ENCODE results near the gene SUSD6.

Gene SUSD6

DNA sequence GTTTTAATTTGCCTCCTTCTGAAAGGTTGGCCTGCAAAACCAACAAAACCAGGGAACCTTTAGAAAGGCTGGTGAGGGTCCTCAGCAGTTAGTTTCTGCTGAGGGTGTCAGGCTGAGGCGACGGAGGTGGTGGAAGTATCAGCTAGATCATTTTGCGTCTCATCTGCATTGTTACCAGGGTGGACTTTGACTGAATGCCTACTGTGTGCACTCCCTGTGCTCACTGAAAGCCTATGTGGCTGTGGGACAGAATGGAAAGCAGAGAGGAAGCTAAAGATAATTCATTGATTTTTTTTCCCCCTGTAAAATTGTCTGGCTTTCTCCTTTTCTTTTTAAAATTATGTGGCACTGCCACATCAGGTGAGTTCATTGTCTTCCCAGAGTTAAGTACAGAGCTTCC lies 87.2 kb downstream of the SUSD6 start:
- DNase-seq, result no peak

- peak in 1 of 2 experiments; percentile 56 for DNase-seq
Observed at GRCh38 chr14:69699243-69699642, 87.8 kb downstream of the SUSD6 start.

DNA sequence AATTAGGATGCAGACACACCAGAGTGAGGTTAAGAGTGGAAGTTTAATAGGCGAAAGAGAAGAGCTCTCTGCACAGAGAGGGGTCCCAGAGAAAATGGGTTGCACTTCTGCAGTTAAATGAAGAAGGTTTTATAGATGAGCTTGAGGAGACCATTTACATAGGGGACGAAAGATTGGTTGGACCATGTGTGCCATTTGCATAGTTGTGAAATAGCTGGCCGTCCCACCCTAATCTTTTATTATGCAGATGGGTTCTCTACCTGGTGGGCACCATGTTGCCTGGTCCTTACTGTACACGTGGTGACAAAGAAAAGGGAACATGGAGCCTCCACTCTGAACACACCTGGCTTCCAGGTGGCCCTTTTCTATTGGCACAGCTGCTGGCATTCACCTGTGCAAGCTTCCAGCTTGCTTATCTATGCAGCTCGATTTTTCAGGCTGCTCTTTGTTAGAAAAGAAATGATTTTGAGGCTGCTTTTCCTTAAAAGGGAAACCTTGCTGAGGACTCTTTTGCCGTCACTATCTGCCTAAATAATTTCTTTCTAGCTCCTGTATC lies 88.4 kb downstream of the SUSD6 start:
- DNase-seq, result no peak

GRCh38 chr14:69700575-69700974 lies 89.2 kb downstream of the SUSD6 start:
- no peak for DNase-seq

DNA sequence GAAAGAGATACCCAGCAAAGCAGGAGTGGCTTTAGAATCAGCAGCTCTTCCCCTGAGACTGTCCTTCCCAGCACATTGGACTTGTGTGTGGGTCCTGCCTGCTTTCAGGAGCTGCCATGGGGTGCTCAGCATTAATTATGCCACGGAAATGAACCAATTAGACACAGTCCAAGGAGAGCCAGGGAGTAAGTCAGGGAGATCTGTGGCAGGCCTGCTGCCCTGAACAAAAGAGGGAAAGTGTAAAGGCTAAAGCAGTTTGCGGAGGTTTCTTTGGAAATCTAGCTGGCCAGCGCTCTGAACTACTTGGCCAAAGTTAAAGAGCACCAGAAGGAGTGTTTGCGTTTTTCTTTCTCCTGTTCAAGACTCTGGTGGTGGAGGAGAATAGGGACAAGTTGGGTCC lies 89.9 kb downstream of the SUSD6 start:
- no peak for DNase-seq

DNA sequence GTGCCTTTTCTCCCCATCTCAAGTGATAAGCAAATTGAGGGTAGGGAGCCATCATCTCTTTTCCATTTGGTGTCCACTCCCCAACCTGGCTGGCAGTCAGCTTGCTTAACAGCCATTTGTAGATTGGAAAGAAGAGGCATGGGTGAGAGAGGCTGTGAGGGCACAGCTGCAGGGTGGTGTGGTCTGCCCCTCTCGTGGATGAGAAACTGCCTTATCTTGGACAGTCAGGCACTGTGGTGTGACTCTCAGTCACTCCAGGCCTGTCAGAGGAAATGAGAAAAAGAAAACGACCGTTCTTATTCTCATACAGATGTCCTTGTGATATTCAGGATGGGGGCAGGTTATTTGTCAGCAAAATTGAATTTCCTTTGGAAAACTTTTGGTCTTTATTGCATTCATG lies 90.5 kb downstream of the SUSD6 start:
- DNase-seq, result no peak

DNA sequence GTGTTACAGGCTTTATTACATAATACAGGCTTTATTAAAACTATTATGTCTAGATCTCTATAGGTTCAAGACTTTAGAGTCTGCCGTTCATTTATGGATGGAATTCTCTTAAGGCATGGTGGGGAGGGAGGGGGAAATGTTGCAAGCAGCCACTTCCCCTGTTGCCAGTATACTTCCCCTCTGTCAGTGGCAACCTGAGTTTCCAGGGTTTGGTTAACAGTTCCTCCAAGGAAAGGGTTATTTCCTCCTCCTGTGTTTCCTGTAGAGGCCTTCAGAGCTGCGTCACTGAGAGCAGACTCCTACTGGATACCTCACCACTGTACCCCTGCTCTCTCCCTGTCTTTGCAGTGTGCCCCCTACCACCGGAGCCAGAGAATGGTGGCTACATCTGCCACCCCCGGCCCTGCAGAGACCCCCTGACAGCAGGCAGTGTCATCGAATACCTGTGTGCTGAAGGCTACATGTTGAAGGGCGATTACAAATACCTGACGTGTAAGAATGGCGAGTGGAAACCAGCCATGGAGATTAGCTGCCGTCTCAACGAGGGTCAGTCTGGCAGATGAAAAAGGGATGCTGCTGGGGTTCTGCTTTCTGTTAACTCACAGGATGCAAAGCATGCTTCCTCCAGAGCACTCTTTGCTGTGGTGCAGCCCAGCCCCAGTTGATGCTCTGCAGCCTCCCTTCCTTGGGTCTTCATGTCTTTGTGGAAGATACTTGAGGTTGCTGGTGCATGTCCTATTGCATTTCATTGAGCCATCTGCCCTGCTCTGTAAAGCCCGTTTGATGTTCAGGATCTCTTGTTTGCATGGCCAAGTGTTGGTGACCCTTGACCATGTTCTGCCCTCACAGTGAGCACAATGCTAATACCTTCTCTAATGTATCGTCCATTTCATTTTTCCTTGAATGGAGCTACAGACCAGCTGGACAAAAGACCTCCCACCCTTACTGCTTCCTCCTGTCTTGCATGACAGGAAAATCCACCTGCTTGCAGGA lies 91.9 kb downstream of the SUSD6 start:
- no peak for DNase-seq

DNA sequence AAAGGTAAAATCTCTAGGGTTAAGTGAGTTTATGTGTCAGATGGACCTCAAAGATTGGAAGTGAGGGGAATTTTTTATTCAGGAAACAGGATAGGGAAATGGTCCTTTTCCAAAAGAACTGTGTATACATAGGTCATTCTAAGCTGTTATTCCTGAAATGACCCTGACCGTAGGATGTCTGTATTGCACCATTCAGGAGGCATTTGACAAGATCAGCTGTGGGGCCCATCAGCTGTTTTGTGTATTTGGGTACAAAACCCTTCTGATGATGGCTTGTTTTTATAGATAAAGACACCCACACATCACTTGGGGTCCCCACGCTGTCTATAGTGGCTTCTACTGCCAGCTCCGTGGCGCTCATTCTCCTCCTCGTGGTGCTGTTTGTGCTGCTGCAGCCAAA lies 92.9 kb downstream of the SUSD6 start:
- DNase-seq, result no peak

GRCh38 chr14:69705706-69706105 lies 94.3 kb downstream of the SUSD6 start:
- no peak for DNase-seq

DNA sequence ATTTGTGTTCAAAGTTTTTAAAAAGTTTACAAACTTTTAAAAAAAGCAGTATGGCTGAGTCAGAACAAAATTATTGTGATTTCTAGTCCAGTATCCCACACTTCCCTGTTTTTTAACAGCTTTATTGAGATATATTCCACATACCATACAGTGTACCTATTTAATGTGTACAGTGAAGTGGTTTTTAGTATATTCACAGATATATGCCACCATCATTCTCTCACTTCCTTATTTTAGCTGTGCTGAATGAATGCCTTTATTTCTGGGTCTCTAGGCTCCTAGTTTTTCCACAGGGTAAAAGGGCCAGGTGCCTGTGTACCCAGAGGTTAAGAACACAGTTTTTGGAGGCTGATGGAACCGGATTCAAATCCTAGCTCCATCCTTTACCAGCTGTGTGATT lies 96.7 kb downstream of the SUSD6 start:
- DNase-seq, result no peak

DNA sequence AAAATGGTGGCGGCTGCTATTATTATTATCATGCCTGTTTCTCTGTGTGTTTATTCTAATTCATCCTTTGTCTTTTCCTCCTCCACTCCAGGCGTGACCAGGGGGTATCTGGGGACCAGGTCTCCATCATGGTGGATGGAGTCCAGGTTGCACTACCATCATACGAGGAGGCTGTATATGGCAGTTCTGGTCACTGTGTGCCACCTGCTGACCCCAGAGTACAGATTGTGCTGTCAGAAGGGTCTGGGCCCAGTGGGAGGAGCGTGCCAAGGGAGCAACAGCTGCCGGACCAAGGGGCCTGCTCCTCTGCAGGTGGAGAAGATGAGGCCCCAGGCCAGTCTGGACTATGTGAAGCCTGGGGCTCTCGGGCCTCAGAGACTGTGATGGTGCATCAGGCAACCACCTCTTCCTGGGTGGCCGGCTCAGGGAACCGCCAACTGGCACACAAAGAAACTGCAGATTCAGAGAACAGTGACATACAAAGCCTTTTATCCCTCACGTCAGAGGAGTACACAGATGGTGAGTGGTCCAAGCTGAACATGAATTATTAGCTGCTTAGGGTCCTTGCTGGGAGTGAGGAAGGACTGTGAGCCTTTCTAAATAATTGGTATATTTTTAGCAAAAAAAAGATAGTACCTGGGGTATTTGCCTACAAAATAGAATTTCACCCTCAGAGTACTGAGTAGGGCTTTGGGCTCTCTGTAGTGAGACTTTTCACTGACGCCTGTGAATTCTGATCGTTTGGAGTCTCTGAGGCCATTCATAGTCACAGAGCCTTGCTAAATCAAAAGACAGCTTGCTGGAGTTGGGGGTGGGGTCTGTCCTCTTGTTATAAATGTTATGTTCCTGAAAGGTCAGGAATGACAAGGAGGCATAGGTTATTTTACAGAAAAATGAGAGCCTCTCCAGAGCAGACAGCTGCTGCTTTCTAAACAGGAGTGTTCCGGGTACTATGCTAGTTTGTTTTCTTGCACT lies 97.5 kb downstream of the SUSD6 start:
- DNase-seq, result peak in 1 of 2 experiments; percentile 37

DNA sequence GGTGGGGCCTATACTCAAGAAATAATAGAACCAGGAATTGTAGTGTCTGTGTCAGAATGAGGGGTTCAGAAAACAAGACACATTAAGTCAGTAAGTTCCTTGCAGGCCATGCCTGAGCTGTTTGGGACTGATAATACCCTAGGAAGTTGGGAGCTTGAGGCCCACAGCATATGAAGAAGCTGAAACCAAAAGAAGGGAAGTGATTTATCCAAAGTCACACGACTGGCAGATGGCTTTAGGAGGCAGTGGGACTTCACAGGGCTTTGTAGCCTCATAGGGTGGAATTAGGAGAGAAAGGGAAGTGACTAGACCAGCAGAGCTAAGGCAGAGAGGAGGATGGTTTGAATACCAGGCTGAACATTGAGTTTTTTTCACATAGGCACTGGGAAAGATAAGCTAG lies 99.0 kb downstream of the SUSD6 start:
- no peak for DNase-seq

DNA sequence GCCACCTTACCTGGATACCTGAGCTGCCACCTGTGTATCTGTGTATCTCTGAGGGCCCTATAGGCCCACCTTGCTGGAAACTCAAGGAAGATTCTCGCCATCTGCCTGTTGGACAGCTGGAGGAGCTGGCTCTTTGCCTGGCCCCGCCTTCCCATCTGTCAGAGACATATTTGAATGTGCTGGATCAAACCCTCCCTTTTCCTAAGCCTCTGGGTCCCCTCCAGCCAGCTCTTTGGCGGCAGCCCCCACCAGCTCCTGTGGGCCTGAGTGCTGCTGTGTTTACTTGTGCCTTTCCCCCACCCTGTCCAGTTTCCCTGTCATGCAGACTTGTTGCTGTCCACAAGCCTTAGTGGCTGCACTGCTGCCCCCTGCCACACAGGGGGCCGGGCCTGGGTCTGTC lies 99.7 kb downstream of the SUSD6 start:
- no peak for DNase-seq

DNA sequence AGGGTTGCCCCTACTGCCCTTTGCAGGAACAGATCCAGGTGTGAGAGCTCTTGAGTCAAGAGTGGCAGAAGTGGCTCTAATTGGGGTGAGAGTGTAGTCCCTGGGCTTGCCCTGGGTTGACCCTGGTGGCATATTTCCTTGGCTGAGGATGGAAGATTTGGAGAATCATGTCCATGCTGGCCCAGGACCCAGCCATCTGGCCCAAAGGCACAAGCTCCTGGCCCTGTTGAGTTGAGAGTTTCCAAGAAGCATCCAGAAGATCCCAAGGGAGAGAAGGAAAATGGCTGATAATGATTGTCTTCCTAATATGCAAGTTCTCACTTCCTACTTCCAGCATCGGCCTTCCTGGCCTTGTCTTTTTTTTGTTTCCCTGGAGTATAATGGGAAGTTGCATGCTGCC lies 100.1 kb downstream of the SUSD6 start:
- no peak for DNase-seq

DNA sequence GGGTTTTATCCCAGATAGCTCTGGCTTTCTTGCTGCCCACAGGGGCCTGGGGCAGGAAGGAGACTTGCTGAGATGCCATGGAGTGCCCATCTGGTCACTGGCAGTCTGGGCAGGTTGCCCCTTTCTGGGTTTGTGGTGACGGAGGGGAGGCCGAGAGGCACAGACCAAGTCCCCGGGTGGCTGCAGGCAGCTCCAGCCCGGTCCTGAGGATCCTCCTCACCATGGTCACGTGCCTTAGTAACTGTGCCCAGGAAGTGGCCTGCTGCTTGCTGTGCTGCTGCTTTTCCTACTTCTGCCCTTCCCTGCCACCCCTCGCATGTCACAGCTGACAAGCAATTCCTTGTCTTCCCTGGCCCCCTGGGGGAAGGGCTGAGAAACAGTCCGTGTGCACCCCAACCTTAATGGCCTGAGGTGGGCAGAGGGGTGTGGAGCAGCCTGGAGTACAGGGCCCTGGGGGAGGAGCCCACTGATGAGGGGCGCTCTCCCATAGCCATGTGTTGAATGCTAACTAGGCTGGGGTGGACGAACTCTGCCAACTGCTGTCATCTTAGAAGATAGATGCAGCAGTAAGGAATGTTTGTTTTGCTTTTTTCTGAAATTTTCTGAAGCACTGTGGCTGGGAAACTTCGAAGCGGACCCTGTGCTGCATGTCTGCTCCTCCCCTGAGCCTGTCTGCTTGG lies 100.6 kb downstream of the SUSD6 start:
- no peak for DNase-seq

- no peak for DNase-seq
Observed at GRCh38 chr14:69712599-69713088, 101.2 kb downstream of the SUSD6 start.

DNA sequence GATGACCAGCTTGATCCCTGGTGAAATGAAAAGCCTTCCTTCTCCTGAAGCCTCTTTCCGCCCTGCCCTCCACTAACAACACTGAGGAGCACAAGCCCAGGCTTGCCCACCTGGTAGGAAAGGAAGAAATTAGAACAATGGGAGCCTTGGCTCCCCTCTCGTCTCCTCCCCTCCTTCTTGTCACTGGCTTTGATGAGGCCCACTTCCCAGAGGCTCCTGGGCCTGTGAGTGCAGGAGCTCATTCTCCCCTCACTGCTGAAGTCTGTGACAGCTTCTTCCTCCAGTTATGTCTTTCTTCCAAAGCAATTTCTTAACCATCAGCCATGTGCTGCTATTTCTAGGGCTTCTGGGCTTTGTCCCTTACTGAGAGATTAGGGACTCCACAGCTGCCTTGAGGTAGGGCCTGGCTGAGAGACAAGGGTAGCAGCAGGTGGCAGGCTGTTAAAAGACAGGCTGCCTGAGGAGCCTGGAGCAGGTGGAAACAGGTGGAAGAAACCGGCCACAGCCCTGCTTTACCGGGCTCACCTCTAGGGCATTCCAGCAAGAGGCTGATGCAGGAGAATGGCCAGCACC lies 101.9 kb downstream of the SUSD6 start:
- no peak for DNase-seq

GRCh38 chr14:69713993-69714679 lies 102.7 kb downstream of the SUSD6 start:
- no peak for DNase-seq

DNA sequence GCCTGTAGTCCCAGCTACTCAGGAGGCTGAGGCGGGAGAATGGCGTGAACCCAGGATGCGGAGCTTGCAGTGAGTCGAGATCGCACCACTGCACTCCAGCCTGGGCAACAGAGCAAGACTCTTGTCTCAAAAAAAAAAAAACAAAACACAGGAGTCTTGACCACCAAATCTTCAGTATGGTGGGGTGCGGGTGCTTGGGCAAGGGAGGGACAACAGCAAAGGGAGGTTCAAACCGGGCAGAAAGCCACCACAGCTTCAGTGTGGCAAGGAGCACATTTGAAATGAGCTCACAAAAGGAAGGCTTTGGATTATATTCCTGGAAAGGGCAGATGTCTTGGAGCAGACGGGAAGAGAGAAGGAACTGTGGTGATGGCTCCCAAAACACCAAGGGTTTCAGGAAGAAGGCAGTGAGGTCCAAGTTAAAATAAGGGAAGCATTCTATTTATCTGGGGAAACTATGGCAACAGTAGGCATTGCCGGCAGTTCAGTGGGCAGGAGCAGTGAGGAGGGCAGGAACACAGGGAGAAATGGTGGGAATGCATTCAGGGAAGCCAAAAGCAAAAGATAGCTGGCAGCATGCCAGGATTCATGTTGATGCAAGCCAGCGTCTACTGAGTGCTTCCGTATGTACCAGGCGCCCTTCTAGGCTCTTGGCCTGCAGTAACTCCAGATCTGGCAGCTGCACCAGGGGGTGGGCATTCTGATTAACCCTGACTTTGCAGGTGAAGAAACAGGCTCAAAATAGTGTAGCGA lies 104.5 kb downstream of the SUSD6 start:
- no peak for DNase-seq

- peak; percentile 42 to 58 for DNase-seq
Observed at GRCh38 chr14:69716478-69717187, 105.2 kb downstream of the SUSD6 start.
